PFSK-1 (cell line): ENCODE data around the gene TMEM229A.

Experiments used
- FOXP2 ChIP-seq: optimal IDR thresholded peaks from 2 replicates; pipeline ENCODE3; 2011; ENCODE audit warnings: borderline replicate concordance, control low read depth, inconsistent platforms; ENCODE audit not compliant: insufficient read depth; ENCODE audit errors: extremely low read length, extremely low read depth
- POLR2AphosphoS5 ChIP-seq: IDR thresholded peaks from 2 replicates; pipeline ENCODE4 v1.6.1; 2012; ENCODE audit warnings: low read depth, mild to moderate bottlenecking, control low read depth, low read length, moderate library complexity
- REST ChIP-seq, 2 experiments: IDR thresholded peaks; 2 replicates each; pipeline versions ENCODE4 v1.6.1 to v1.8.0; 2011 to 2012; ENCODE audit warnings: low read depth in 2 of 2, low read length in 2 of 2, control low read depth in 1 of 2, inconsistent platforms in 1 of 2, mild to moderate bottlenecking in 1 of 2, moderate library complexity in 1 of 2; ENCODE audit not compliant: insufficient read depth in 1 of 2
- SIN3A ChIP-seq: IDR thresholded peaks from 2 replicates; pipeline ENCODE4 v1.6.1; 2012; ENCODE audit warnings: mild to moderate bottlenecking, low read length, moderate library complexity, borderline replicate concordance; ENCODE audit not compliant: insufficient read depth
- TAF1 ChIP-seq: IDR thresholded peaks from 2 replicates; pipeline ENCODE4 v1.6.1; 2012; ENCODE audit warnings: low read length, control low read depth, borderline replicate concordance; ENCODE audit not compliant: insufficient read depth

GRCh38 chr7:123999703-124000102 is 33.2 kb downstream of the TMEM229A start:
- TF ChIP-seq TAF1 (no peak), SIN3A (no peak), POLR2AphosphoS5 (no peak), REST (IDR thresholded peaks at IDR 0.05; ENCODE audit: insufficient read depth in 1 of 2, low read depth in 2 of 2, low read length in 2 of 2) (no peak), FOXP2 (no peak)
